Fibroblast of gingiva (primary cell): ENCODE results near the gene SV2C.

Experiments used
- DNase-seq: peaks from one replicate; pipeline ENCODE4 v3.0.0-alpha.2; 2011; ENCODE audit warnings: low read depth

Gene SV2C

DNA sequence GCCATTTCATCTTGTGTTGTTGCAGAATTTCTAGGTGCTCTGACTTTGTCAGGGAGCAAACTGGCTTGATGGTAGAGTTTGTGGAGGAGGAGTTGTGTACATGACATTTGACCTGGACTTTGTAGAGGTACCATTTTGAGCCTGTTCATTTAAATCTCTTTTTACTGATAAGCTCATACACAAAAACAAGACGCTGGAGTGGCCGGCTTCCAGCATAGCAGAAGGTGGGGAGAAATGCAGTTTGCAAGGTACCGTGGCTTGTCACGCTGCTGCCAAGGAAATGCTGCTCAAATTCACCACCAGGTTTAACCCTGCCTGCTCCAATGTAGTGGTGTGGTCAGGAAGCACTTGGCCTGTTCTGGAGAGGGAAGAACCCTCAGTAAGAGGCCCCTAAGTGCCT lies 301.0 kb downstream of the SV2C start:
- DNase-seq = no peak

DNA sequence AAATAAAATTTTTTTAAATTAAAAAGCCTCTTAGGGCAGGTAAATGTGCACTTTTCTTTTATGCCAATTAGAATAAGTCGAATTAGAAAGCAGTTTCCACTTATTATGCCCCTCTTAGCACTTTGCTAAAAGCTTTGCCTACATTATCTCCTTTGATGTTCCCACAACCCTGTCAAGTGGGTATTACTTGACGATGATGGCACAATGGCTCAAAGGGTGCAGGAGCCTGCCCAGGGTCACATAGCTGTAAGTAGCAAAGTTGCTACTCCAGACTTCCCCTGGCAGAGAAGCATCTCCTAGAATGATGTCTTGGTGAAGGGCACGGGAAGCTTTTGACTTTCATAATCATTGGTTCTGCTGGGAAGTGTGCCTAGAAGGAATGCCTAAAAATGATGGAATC lies 301.5 kb downstream of the SV2C start:
- no peak for DNase-seq

DNA sequence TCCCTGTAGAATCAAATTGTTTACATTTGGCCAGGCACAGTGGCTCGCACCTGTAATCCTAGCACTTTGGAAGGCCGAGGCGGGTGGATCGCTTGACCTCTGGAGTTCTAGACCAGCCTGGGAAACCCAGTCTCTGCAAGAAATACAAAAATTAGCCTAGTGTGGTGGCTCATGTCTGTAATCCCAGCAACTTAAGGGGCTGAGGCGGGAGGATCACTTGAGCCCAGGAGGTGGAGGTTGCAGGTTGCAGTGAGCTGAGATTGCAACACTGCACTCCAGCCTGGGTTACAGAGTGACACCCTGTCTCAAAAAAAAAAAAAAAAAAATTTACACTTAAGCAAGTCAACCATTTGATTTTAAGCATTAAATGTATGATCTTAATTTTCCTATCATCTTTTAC lies 302.4 kb downstream of the SV2C start:
- DNase-seq = no peak

DNA sequence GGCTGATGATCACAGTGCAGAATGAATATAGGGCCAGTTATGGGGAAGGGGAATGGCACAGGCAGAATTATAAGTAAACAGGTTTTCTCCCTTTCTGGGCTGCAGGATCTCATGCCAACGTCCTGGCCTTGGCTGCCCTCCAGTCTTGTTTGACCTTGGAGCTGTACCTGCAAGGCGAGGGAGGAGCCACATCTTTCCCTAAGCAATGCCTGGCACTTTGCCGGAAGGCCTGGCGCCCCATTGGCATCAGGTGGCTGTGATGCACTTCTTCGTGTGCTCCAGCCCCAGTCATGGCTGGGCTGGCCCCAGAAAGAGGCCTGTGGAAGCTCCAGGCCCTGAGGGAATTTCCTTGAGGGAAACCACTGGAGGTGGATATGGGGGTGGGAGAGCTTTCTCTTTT lies 303.2 kb downstream of the SV2C start:
- DNase-seq = no peak

DNA sequence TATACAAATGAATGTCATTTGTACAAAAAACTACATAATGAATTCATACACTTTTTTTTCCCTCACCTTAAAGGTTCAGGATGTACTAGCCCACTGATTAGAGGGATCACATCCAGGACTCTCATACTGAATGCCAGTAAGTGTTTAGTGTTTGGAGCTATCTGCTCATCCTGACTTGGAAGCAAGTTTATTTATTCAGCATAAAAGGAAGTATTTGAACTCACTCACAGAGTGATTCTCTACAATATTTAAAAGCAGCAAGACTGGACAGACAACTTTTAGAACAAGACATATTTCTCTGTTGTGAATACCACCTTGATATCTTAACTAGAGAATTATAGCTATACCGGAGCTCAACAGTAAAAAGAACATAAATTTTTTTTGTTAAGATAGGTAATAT lies 305.1 kb downstream of the SV2C start:
- no peak for DNase-seq

DNA sequence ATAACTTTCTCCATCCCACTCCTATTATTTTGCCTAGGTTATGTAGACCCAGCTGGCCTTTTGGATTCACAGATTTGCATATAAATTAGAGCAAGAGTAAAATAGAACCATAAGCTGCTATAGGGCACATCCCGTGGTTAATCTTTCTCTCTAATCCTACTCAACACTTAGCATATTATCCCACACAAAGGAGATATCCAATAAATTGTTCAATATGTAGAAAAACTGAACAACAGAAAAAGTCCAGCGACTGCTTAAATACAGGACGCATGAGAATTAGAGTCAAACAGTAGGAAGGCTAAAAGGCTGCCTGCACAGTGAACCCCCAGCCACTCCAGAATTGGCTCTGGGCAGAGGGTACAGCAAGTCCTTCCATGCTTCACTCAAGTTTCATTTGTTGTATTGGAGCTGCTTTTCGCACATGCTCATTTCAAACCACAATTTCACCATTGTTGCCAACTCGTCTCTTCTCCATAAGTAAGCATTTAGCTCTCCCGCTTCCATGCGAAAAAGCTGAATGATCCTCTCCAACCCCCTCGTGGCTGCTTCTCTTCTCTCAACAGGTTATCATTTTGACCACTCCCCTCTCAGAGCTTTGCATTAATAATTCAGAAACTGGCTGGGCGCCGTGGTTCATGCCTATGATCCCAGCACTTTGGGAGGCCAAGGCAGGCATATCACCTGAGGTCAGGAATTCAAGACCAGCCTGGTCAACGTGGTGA lies 305.8 kb downstream of the SV2C start:
- no peak for DNase-seq

DNA sequence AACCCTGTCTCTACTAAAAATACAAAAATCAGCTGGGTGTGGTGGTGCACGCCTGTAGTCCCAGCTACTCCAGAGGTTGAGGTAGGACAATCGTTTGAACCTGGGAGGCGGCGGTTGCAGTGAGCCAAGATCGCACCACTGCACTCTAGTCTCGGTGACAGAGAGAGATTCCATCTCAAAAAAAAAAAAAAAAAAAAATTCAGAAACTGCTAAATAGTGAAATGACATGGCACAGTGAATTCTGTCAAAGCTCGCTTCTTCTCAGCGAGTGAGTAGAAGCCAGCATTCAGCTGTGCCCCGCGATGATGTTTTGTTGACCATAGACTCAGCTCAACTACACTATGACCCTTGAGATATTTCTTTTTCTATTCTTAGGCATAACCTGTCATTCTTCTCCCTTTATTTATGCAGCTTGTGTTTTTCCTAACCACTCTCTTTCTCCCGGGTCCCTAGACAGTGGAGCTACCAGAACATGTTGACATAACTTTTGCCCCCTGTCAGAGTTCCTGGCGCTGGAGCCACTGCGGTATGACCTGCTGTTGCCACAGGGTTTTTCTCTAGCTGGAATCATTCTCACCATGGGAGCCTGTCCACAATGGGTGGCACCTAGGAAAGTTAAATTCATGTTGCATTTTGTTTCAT lies 306.5 kb downstream of the SV2C start:
- no peak for DNase-seq

DNA sequence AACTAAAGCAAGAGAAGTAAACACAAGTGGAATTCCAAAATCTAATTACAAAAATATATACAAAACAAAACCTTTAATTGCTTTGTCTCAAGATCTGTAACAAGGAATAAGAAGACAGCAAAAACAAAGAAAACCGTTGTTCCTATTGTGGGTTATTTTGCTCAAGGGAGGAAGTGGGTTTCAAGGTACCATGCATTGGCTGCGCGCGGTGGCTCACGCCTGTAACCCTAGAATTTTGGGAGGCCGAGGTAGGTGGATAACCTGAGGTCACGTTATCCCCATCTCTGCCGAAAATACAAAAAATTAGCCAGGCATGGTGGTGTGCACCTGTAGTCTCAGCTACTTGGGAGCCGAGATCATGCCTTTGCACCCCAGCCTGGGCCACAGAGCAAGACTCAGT lies 307.8 kb downstream of the SV2C start:
- DNase-seq = no peak

DNA sequence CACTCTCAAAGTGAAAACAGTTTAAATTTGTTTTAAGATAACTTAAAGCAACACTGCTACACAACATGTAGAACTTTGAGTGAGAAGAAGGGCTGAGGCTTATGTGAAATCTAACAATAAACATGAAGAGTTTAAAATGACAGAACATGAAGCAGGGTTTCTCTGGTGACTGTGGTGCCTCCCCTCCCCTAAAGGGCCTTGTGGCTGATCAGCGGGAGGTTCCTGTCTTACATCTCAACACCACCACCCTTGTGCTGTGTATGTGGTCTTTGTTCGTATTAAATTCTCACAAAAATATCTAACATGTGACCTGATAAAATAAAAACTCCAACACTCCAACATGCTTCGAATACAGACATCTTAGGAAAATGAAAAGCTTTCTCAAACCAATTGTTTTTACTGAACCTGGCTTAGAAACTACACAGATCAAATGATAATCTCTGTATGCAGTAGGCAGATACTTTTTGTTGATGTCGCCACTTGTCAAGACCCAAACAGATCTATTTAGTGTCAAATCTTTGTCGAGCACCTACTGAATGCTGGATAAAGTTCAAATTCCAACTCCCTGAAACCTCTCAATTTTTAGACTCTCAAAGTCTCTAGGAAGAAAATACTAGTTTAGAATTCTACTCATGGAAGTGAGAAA lies 310.0 kb downstream of the SV2C start:
- DNase-seq = no peak

DNA sequence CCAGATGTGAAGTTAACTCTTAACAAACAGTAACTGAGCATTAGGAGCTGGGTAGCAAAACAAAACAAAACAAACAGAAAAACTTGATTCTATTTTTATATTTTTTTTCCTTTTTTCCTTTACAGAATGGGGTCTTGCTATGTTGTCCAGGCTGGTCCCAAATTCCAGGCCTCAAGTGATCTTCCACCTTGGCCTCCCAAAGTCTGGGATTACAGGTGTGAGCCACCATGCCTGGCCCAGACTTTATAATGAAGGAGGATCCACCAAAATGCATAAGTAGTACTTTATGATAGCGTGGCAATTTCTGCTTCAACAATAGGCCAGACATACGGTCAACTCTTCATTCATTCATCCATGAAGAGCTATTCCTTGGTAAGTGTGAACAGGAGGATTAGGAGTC lies 314.0 kb downstream of the SV2C start:
- DNase-seq = no peak

DNA sequence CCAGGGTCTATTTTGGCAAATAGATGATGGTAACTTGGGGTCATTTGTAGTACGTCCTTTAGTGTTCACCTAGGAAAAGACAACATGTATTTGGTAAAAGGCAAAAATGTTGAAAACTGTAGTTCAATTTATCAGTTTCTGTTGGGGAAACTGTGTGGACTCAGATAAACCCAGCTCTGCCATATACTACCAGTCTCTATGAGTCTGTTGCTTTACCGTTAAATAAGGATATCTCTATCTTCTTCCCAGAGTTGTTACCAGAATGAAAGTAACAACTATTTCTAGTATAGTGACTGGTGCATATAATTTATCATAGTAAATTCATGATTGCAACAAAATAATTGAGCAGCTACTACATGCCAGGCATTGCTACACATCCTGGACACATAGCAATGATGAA lies 316.1 kb downstream of the SV2C start:
- DNase-seq = no peak

DNA sequence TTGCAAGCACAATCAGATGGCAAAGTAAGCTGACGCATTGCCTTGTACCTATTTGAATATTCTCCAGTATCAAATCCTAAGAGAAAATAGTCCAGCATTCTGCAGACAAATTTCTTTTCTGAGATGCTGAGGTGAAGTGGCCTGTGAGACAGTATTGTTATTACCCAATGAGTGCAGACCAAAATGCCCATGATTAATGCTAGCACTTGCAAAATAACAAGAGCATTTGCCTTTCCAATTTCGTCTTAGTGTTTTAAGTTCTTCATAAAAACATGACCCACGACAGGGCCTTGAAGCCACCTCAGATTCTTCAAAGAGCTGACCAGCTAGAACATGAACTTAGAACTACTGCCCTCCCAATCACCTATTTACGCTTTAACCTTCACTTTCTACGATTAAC lies 317.3 kb downstream of the SV2C start:
- no peak for DNase-seq

DNA sequence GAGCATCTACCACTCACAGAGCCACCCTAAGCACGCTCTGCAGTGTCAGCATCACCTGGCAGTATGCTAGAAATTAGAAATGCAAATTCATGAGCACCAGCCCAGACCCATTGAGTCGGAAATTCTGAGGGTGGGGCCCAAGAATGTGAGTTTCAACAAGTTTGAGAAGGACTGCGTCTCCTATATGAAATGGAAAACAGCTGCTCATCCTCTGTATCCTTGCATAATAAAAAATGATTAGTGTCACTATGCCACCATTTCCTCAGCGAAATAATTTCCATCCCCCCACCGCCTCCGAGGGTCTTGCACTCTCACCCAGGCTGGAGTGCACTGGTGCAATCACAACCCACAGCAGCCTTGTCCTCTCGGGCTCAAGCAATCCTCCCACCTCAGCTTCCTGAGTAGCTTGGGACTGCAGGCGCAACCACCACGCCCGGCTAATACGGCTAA lies 318.6 kb downstream of the SV2C start:
- no peak for DNase-seq

DNA sequence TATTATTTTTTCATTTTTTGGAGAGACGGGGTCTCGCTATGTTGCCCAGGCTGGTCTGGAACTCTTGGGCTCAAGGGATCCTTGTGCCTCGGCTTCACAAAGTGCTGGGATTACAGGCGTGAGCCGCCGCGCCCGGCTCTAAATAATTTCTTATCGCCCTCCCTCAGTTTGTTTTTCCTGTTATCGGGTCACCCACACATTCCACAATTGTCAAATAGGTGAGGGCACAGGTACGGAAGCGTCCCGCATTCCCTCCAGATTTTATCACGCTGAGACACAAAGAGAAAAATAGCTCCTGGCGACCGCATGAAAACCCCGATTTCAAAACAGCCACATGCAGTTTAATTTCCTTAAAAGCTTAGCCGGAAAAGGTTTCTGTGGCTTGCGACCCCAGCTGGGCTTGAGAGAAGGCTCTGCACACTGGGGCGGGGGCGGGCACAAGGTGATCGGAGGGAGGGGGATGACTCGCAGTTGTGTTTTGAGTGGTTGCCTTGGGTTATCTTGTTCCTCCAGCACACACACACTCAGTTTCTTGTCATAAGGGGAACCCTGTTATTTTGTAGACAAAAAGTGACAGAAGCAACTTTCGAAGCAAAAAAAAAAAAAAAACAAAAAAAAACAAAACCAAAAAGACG lies 319.2 kb downstream of the SV2C start:
- no peak for DNase-seq

DNA sequence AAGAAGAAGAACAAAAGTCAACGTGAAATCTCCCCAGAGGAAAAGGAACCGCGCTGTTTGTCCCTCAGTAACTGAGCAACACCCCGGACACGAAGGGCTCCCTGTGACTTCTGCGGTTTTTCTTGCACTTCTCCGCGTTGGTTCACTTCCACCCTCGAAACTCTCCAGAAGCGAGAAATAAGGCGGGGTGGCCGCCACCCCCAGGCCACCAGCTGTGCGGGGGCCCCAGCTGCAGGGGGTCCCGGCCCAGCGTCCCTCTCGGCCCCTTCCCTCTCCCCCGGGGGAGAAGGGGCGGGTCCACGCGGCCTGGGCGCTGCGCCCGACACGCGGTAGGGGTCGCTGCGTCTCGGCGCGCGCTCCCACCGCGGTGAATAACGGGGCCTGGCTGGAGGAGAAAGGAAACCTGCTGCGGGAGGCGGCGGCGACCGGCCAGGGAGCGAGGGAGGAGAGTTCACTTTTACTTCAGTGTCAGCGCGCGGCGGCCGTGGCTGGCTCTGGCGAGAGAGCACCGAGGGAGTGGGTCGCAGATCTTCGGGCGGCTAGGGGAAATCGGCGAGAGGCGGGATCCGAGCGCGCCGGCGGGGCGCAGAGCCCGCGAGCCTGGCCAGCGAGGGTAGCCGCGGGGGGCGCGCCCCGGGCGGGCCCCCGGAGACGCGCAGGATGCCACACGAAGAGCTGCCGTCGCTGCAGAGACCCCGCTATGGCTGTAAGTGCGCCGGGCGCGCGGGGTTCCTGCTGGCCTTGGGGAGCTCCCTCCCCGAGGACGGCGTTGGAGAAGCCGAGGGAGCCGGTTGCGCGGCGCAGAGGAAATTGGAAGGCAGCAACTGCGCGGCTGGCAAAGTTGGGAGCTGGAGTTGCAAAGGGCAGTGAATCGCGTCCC lies 319.9 kb downstream of the SV2C start, which contains the start of gene IQGAP2:
IQGAP2 (plus strand) TSS at position 400 of the 880 bp plus-strand sequence; CDS start at position 661, 261 bp downstream.
- DNase-seq = peak; percentile 18
